ENCODE measurements around the gene TMEM234.

TMEM234 gene

DNA sequence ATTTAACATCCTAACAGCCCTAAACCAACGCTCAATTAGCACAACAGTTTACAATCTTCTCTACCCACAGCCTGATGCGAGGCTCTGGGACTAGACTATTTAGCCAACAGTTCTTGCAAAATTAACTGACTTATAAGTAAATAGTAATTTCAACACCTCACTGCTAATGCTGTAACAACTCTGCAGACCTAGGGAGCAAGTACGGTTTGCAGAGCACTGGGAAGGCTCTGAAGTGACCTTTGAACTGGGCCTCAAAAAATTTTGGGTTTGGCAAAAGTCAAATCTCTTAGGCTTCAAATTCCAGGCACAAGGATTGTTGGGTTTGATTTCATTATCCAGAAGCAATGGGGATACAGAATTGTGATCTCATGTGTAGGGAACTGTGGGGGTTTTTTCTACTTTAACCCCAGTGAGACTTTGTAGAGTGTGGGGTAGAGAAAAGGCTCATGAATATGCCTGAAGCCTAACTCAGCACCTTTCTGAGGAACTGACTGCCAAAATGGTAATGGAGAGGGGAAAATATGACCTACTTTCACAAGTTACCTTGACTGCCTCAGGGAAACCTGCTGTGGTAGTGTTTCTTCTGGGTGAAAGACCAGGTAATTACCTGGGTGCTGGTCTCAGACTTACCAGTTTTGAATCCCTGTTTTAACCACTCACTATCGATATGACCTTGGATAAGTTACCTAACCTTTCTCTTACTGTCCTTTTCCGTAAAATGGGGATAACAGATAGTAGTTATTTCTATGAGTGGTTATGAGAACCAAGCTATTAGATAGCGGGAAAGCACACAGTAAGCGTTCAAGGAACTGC, 43.6 kb downstream of the TMEM234 start:
- peak overlapping the region; percentile 71 for H3K4me3 ChIP-seq (ENCODE audit: low read depth, low read length)
- DNase-seq (ENCODE audit: low read depth), result no peak
- no peak for TF ChIP-seq CTCF (IDR thresholded peaks at IDR 0.05; ENCODE audit: control insufficient read depth, extremely low read depth, insufficient read depth)

DNA sequence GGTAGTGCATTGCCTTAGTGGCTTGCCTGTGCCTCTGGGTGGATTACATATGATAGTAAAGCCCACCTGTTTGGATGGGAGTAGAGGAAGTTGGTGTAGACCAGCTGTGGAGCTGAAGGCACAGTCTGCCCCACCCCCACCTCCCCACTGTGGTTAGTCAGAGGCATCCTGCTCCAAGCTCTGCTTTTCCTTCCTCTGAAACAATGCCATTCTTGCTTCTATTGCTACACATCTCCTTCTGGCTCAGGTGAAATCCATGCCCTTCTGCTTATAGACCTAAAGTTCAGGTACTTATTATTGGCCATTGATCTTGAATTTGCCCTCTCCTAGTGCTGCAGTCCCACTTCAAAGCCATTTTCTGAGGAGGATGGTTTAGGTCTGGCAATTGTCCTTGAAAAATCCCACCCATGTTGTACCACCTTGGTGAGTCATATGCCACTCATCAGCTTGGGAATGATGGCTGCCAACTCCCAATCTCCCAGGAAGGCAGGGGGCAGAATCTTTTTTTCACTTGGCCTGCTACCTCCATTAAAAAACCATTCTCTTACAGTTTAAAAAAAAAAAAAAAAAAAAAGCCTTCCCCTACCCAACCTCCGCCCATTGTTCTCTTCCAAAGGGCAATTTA, 49.4 kb downstream of the TMEM234 start:
- DNase-seq (ENCODE audit: low read depth), result no peak

GRCh38 chr1:32170991-32171390, 51.2 kb downstream of the TMEM234 start:
- no peak for TF ChIP-seq CTCF (IDR thresholded peaks at IDR 0.05; ENCODE audit: control insufficient read depth, extremely low read depth, insufficient read depth)
- H3K4me3 ChIP-seq (ENCODE audit: low read depth, low read length), result no peak overlapping the region
- DNase-seq (ENCODE audit: low read depth), result no peak

More for the DNA sequence above, 49.4 kb downstream of the TMEM234 start:
- TF ChIP-seq CTCF (IDR thresholded peaks at IDR 0.05; ENCODE audit: control insufficient read depth, extremely low read depth, insufficient read depth), result no peak
- H3K4me3 ChIP-seq (ENCODE audit: low read depth, low read length), result no peak overlapping the region
